Measurements from ENCODE around the gene MACROD2.

DNA sequence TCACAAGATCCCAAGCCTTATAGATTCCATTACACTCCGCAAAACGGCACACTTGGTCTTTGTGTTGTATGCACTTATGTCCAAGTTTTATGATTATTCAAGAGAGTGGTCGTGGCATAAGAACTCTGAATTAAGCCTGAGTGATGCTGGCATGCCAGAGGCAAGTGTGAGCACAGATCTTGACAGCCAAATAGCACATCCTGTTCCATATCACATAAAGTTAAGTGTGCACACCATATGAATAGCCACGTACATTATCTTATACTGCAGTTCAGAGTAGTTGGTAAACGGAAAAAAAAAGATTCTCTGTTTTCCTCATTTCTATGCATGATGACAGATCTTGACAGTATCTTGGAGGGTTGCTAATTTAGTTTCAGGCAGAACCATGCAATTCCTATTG lies 1069.4 kb downstream of the MACROD2 start:
- TF ChIP-seq POLR2AphosphoS5 (IDR thresholded peaks at IDR 0.05) (no peak), TAF1 (IDR thresholded peaks at IDR 0.05; ENCODE audit: low read depth) (no peak), MXI1 (conservative IDR thresholded peaks at IDR 0.05; ENCODE audit: poor library complexity, severe bottlenecking) (no peak), RAD21 (conservative IDR thresholded peaks at IDR 0.05) (no peak), EP300 (conservative IDR thresholded peaks at IDR 0.05; ENCODE audit: poor library complexity, severe bottlenecking) (no peak), EZH2 (IDR thresholded peaks at IDR 0.05; ENCODE audit: borderline replicate concordance, insufficient read depth, low read length, poor library complexity, severe bottlenecking) (no peak), SMC3 (conservative IDR thresholded peaks at IDR 0.05; ENCODE audit: poor library complexity) (no peak)
- TF ChIP-seq, protein P1, sequence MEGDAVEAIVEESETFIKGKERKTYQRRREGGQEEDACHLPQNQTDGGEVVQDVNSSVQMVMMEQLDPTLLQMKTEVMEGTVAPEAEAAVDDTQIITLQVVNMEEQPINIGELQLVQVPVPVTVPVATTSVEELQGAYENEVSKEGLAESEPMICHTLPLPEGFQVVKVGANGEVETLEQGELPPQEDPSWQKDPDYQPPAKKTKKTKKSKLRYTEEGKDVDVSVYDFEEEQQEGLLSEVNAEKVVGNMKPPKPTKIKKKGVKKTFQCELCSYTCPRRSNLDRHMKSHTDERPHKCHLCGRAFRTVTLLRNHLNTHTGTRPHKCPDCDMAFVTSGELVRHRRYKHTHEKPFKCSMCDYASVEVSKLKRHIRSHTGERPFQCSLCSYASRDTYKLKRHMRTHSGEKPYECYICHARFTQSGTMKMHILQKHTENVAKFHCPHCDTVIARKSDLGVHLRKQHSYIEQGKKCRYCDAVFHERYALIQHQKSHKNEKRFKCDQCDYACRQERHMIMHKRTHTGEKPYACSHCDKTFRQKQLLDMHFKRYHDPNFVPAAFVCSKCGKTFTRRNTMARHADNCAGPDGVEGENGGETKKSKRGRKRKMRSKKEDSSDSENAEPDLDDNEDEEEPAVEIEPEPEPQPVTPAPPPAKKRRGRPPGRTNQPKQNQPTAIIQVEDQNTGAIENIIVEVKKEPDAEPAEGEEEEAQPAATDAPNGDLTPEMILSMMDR (IDR thresholded peaks at IDR 0.05; ENCODE audit: poor library complexity, severe bottlenecking): no peak
- TF ChIP-seq, protein P2, sequence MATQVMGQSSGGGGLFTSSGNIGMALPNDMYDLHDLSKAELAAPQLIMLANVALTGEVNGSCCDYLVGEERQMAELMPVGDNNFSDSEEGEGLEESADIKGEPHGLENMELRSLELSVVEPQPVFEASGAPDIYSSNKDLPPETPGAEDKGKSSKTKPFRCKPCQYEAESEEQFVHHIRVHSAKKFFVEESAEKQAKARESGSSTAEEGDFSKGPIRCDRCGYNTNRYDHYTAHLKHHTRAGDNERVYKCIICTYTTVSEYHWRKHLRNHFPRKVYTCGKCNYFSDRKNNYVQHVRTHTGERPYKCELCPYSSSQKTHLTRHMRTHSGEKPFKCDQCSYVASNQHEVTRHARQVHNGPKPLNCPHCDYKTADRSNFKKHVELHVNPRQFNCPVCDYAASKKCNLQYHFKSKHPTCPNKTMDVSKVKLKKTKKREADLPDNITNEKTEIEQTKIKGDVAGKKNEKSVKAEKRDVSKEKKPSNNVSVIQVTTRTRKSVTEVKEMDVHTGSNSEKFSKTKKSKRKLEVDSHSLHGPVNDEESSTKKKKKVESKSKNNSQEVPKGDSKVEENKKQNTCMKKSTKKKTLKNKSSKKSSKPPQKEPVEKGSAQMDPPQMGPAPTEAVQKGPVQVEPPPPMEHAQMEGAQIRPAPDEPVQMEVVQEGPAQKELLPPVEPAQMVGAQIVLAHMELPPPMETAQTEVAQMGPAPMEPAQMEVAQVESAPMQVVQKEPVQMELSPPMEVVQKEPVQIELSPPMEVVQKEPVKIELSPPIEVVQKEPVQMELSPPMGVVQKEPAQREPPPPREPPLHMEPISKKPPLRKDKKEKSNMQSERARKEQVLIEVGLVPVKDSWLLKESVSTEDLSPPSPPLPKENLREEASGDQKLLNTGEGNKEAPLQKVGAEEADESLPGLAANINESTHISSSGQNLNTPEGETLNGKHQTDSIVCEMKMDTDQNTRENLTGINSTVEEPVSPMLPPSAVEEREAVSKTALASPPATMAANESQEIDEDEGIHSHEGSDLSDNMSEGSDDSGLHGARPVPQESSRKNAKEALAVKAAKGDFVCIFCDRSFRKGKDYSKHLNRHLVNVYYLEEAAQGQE (IDR thresholded peaks at IDR 0.05; ENCODE audit: borderline replicate concordance): no peak
